ENCODE data around the gene FAM221B.

Gene FAM221B

GRCh38 chr9:35828716-35829083, at the start of gene FAM221B:
FAM221B (minus strand) TSS chr9:35828732; CDS start chr9:35826161, 2,571 bp downstream.
- no peak for DNase-seq

GRCh38 chr9:35872505-35872904, 44.0 kb upstream of the FAM221B start:
- no peak for DNase-seq

DNA sequence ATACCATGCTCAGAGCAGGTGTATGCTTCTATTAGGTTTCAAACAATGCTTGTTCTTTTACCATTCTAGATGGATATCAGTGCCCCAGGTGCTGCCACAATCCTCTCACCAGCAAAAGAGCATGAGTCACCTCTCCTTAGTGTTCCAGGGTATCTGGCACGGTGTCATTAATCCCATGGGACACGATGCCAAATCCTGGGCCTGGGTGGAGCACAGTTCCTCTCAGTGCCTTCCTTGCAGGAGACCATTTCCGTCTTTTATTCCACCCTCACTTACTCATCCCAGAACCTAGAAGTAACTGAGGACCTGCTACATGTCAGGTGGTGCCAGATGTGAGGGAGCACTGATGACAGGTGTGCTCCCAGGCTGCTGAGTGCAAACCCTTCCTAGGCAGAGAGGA, 43.0 kb upstream of the FAM221B start:
- DNase-seq, result no peak

DNA sequence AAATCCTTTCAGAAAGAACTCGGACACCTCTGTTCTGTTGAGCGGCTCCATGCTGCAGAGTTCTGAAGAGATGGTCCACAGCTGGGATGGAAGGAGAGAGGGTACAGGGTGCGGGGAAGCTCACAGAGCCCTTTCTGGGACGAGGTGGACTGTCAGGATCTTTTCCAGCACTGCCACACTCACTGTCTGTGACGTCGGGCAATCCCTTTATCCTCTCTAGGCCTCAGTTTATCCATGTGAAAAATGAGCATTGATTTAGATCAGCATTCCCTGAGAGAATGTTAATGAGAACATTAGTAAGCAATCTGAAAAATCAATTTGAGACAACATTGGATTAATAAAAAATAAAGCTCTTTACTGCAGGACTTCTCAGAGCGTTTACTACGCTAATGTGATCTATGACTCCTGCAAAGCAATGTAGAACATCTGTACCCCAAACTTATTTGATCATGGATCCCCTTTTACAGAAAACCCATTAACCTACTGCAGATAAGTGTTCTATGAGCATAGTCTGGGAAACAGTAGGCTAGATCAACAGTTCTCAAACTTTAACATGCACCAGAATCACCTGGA, 41.9 kb upstream of the FAM221B start, which contains the start of gene OR13J1:
Gene OR13J1, minus strand, starts transcription at position 51 of the 573 bp plus-strand sequence. Its CDS starts 0 bp downstream, at position 51.
- no peak for DNase-seq

DNA sequence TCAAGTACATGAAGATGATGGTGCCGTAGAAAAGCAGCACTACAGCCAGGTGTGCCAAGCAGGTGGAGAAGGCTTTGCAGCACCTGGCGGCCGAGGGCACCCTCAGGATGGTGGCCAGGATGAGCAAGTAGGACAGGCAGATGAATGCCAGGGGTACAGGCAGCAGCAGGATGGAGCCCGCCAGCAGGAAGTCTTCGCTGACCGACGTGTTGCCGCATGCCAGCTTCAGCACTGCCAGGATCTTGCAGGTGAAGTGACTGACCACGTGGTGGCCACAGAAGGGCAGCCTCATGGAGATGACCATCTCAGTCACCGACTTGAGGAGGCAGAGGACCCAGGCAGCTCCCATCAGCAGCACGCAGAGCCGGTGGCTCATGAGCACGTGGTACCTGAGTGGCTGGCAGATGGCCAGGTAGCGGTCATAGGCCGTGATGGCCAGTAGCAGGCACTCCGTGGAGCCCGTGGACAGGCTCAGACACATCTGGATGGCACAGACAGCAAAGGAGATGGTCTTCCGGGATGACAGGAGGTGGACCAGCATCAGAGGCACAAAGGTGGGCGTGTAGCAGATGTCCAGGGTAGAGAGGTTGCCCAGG, 41.2 kb upstream of the FAM221B start:
- DNase-seq, result no peak

- DNase-seq, result no peak
Measured at GRCh38 chr9:35868933-35869332, 40.4 kb upstream of the FAM221B start.

GRCh38 chr9:35867538-35867937, 39.0 kb upstream of the FAM221B start:
- no peak for DNase-seq

DNA sequence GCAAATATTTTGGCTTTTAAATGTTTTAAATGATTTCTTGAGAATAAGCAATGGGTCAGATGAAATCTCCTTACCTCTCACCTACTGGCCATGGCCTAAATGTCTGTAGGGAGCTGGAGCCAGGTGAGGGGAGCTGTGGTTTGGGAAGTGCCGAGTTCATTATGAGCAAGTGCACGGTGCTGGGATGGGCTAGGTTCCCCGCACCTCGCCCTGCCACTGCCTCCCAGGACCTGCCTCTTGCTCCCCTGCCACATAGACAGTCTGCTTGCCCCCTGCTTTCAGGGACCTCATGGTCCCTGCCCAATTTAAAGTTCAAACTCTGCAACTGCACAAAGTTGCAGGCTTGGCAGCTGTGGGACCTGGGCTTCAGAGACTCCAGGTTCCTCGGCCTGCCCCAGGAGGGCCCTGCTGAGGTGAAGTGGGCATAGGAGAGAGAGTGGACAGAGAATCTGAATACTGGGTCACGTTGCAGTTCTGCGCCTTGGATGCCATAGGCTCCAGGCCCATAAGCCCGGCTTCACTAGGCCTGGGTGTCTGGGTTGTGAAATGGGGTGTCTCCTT, 36.2 kb upstream of the FAM221B start:
- no peak for DNase-seq

- DNase-seq, result no peak
Measured at GRCh38 chr9:35863583-35863982, 35.1 kb upstream of the FAM221B start.

DNA sequence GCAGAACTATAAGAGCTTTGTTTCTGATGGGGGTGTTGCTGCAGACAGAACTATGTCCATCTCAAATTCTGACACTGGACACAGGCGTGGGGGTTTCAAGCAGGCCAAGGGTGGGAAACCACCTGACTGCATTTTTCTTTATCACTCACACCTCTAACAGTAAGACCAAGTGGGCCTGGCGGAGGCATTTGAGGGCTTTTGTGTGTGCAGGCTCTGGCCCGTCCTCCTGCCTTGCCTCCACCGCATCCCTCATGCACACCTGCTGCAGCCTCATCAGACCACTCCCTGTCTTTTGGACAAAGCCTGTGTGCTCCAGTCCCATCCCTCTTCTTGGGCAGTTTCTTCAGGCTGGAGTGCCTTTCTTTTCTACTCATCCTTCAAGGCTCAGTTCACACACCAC, 33.8 kb upstream of the FAM221B start:
- no peak for DNase-seq

DNA sequence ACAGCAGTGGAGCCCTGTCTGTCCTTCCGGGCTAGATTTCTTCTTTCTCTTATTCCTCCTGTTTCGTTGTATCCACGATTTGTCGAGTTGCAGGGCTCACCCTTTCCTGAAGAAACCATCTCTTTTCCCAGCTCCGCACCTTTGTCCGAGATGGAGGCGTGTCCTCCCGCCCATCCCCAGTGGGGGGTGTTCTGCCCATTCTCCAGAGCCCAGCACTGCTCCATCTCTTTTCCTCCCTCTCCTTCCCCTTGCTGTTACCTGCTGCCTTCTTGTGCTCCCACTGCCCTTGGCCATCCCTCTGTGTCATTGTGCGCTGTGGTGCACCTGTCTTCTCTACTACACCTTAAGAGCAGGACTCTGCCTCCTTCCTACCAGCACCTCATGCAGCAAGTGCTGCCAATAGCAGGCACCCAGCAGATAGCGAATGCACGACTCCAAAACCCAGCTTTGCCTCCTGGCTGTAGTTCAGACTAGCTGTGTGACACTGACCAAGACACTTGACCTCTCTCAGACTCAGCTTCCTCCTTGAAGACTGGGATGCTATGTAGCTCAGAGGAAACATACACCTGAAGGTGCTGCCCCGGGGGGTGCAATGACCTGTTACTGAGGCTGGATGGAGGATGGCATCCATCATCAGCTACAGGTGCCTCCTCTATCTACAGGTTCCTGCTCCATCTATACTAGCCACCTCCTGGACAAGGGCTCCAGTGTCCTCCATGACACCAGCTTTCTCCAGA, 32.8 kb upstream of the FAM221B start:
- no peak for DNase-seq

- no peak for DNase-seq
Measured at GRCh38 chr9:35859990-35860339, 31.4 kb upstream of the FAM221B start.

DNA sequence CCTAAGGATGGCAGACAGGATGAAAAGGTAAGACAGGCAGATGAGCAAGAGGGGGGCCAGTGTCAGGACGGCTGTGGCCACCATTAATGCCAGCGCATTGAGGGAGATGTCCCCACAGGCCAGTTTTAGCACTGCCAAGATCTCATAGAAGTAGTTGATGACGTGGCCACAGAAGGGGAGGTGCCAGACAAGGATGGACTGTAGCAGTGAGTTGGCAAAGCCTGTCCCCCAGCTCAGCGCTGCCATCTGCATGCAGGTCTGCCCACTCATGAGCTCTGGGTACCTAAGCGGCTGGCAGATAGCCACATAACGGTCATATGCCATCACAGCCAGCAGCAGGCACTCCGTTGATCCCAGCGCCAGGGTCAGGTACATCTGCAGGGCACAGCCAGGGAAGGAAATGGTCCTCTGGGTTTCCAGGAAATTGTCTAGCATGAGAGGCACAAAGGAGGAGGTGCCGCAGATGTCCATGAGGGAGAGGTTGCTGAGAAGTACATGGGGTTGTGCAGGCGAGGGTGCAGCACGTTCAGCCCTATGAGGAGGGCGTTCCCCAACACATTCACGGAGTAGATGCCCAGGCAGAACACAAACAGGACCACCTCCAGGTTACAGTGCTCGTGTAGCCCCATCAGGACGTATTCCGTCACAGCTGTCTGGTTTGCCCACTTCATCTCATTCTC, 30.9 kb upstream of the FAM221B start:
- DNase-seq, result peak in 1 of 2 experiments; percentile 24

DNA sequence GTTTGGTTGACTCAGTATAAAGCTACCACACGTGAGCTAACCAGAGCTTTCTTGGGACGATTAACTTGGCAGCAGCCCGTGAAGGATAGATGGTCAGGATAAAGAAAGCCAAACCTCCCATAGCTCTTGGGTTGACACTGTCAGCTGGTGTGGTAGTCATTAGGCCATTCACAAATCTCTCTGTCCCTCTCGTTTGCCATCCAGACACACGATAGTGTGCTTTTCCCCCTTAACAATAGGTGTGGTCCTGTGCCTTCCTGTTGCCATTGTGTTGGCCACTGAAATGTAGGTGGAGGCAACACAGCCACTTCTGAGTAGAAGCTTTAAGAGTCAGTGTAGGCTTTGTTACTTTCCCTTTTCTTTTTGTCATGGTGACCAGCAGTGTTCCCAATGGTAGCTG, 29.9 kb upstream of the FAM221B start:
- peak in 1 of 2 experiments; percentile 1 for DNase-seq

DNA sequence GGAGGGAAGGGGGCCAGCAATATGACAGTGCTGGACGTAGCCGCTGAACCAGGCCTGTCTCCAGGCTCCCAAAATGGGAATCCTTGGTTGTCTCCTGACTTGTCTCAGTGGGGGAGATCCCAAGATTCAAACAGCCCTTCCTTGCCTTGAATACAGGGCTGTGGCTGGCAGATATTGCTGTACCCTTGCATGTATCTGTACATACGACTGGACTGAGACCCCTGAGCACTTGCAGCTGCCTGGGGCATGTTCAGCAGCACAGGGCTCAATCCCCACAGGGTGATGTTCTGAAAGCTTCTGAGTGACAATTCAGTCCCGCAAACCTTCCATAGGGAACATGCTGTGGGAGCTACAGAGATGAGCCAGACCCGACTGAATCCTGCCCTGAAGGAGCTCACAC, 28.4 kb upstream of the FAM221B start:
- peak; percentile 4 for DNase-seq

DNA sequence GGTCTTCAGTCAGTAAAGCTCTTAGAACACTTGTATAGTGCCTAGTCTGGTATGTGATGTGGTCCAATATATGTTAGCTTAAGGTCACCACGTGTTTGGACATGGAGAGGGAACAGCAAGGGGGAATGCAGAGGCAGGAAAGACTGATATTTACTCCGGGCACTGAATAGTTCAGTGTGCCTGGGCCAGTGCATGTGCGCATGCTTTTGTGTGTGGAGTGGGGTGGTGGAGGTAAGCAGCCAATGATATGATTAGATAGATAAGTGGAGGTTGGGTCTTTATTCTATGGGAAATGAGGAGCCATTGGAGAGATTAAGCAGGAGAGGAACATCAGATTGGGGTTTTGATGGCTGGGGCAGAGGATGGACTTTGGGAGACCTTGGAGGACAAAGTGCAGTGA, 27.7 kb upstream of the FAM221B start:
- peak in 1 of 2 experiments; percentile 4 for DNase-seq

GRCh38 chr9:35854091-35854762, 25.7 kb upstream of the FAM221B start:
- DNase-seq, result peak; percentile 0 to 2

DNA sequence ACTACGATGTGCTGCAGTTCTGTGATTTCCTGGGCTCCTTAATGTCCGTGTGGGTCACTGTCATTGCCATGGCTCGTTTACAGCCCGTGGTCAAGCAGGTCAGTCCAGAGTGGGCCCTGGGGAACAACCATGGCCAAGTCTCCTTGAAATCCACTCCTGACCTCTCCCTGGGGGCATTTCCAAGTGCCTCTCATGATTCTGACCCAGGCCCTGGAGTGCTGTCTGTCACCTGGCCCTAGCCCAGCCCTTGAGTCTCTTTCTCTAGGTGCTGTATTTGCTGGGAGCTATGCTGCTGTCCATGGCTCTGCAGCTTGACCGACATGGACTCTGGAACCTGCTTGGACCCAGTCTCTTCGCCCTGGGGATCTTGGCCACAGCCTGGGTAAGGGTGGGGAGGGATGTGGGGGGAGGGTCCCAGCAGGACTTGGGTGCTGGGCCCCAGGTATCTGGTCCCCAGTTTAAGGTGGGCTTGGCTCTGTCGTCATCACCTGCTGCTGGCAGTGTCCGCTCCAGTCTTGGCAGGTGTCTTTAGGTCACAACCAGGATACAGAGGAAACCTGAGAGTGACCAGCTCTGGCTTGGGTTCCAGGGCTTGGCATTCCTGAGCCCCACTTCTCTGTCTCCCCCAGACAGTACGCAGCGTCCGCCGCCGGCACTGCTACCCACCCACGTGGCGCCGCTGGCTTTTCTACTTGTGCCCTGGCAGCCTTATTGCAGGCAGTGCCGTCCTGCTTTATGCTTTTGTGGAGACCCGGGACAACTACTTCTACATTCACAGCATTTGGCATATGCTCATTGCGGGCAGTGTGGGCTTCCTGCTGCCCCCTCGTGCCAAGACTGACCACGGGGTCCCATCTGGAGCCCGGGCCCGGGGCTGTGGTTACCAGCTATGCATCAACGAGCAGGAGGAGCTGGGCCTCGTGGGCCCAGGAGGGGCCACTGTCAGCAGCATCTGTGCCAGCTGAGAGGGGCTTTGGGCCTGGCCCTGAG, 24.6 kb upstream of the FAM221B start:
- DNase-seq, result peak in 1 of 2 experiments; percentile 5

DNA sequence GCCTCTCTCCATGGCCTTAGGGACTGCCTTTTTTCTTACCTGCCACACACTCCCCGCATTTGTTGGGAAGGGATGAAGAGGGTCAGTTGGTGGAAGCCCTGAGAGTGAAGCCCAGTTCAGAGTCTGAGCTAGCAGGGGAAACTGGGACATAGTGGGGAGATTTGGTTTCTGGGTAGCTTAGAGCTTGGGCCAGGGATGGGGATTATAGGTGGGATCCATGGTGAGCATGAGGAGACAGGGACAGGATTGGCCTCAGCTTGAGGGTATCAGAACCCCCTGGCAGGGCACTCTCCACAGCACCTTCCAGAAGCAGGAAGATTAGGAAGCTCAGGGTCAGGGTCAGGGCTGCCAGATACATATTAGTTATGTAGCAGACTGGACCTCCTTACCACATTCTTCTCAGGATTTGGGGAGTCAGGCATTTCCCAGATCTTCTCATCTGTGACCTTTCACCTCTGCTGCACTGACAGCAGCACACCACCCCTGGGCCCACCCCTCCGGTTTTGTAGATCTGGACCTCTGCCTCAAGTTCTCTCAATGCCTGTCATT, 23.8 kb upstream of the FAM221B start:
- DNase-seq, result peak in 1 of 2 experiments; percentile 4

- peak; percentile 52 to 65 for DNase-seq
Measured at GRCh38 chr9:35847792-35848572, 19.4 kb upstream of the FAM221B start.

Measured in activated T-cell treated with anti-CD3 and anti-CD28 coated beads, Interleukin-2, amount 50 U/mL, for 48 hours (primary cell).